GM19468 (cell line): ENCODE data around the gene ABCF2.

Source experiments
- ATAC-seq: cut with Tn5 transposase; IDR thresholded peaks from one replicate; pipeline ENCODE4 v1.9.1; 2021; ENCODE audit warnings: mild to moderate bottlenecking, moderate library complexity, moderate number of reproducible peaks; ENCODE audit not compliant: unreplicated experiment; ENCODE audit errors: extremely low read depth

Gene ABCF2

GRCh38 chr7:151243408-151244195, 16.6 kb upstream of the ABCF2 start:
- ATAC-seq, result no peak

GRCh38 chr7:151243045-151243349, 16.0 kb upstream of the ABCF2 start:
- ATAC-seq, result no peak

GRCh38 chr7:151242159-151243044, 15.4 kb upstream of the ABCF2 start:
- ATAC-seq, result no peak

- ATAC-seq, result no peak
Observed at GRCh38 chr7:151241755-151242096, 14.7 kb upstream of the ABCF2 start.

- ATAC-seq, result no peak
Observed at GRCh38 chr7:151240942-151241754, 14.1 kb upstream of the ABCF2 start.

GRCh38 chr7:151240536-151240935, 13.5 kb upstream of the ABCF2 start:
- ATAC-seq, result no peak

GRCh38 chr7:151239837-151240459, 12.9 kb upstream of the ABCF2 start:
- no peak for ATAC-seq

GRCh38 chr7:151238924-151239836, 12.2 kb upstream of the ABCF2 start:
- no peak for ATAC-seq

- no peak for ATAC-seq
Observed at GRCh38 chr7:151238190-151238810, 11.3 kb upstream of the ABCF2 start.

- ATAC-seq, result no peak
Observed at GRCh38 chr7:151237244-151238189, 10.5 kb upstream of the ABCF2 start.

- ATAC-seq, result no peak
Observed at GRCh38 chr7:151236406-151236805, 9.4 kb upstream of the ABCF2 start.

GRCh38 chr7:151235091-151235787, 8.2 kb upstream of the ABCF2 start:
- ATAC-seq, result no peak

- ATAC-seq, result no peak
Observed at GRCh38 chr7:151233804-151234203, 6.8 kb upstream of the ABCF2 start.

GRCh38 chr7:151232917-151233701, 6.1 kb upstream of the ABCF2 start:
- no peak for ATAC-seq

- ATAC-seq, result peak; percentile 98
Observed at GRCh38 chr7:151232091-151232916, 5.3 kb upstream of the ABCF2 start, which contains the start of gene CHPF2. Gene CHPF2 (plus strand): TSS chr7:151232483. CDS start chr7:151234012, 1,529 bp downstream.
